SKM-1 (cell line): ENCODE measurements around the gene SLC29A1.
A peak's percentile ranks its signal among the peaks of the same experiment; 100 is the strongest.
"Not testable (repeated sequence)": the region's sequence is repeated elsewhere in the genome, so short reads cannot be mapped to it uniquely, and the experiment has no call there.

Source experiments
- DNase-seq: peaks from one replicate; lab custom pipeline; 2025; ENCODE audit not compliant: unreplicated experiment; lab: John Stamatoyannopoulos, UW

Gene SLC29A1

DNA sequence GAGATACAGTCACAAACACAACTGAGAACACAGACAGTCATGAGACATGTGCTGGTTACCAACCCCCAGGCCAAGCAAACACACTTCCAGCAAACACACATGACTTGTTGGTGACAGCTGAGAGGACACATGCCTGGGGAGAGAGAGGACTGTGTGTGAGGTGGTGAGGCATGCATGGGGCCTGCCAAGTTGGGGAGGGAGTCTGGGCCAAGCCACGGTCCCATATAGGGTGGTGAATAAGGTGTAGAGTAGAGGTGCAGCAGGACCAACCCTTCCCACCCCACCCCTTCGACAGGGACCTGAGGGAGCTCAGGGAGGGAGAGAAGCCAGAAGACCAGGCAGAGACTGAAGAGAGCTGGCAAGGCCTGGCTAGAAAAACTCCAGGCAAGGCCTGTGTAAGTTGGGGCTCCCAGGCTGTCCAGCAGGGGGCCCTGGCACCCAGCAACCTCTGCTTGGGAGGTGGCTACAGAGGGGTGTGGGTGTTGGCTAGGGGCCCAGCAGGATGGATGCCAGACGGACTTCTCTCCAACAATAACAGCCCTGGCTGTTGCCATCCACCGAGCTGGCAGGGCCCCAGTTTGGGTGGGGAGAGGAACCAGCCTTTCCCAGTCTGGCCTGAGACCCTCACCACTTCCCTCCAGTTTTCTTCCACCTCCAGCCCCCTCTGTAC is 2.0 kb upstream of the SLC29A1 start:
- peak; percentile 82 for DNase-seq

DNA sequence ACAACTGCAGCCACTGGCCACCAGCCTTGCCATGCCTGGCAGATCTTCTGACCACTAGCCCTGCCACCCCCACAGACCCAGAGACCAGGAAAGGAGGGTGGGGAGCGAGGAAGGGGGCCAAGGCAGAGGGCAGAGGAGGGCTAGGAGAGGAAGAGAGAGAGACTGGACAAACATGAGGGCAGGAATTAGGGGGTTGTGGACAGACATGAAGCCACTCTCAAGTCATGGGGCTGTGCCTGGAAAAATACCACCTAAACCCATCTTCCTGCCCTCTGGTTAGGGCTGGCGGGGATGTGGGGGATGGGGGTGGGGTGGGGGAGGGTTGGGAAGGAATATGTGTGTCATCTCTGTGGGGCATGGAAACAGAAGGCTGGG is 1.4 kb upstream of the SLC29A1 start:
- no peak for DNase-seq

DNA sequence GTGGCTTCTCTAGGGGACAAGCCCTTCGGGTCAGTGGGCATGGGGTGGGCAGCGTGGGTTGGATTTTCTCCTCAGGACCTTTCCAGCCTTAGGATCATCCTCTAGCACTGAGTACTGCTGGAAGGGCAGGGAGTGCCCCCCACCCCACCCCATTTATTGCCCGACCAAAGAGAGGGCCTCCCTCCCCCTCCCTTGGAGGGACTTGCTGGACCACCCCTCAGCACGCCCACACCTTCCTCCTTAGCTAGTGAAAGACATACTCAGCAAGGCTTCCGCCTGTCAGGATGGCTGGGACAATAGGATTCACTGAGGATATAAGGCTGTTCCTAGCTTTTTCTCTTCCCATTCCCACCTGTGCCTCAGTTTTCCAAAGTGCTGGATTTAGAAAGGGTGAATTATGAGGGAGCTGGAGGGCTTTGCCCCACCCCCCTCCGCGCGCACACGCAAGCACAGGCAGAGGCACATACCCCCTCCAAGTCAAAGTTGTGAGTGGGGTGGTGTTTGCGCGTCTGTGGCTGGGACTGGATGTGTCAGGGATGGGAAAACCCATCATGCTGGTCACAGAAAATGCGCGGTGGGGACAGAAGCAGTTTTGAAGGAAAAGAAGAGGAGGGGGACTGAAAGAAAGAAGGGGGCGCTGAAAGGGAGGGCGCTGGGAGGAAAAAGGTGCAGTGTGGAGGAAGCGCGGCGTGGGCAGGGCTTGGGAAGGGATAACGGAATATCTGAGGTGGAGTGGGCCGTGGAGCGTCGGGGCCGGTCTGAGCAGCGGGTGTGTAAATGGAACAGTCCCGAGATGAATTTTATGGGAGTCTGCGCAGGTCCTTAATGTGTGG is 693 bp upstream of the SLC29A1 start:
- no peak for DNase-seq

DNA sequence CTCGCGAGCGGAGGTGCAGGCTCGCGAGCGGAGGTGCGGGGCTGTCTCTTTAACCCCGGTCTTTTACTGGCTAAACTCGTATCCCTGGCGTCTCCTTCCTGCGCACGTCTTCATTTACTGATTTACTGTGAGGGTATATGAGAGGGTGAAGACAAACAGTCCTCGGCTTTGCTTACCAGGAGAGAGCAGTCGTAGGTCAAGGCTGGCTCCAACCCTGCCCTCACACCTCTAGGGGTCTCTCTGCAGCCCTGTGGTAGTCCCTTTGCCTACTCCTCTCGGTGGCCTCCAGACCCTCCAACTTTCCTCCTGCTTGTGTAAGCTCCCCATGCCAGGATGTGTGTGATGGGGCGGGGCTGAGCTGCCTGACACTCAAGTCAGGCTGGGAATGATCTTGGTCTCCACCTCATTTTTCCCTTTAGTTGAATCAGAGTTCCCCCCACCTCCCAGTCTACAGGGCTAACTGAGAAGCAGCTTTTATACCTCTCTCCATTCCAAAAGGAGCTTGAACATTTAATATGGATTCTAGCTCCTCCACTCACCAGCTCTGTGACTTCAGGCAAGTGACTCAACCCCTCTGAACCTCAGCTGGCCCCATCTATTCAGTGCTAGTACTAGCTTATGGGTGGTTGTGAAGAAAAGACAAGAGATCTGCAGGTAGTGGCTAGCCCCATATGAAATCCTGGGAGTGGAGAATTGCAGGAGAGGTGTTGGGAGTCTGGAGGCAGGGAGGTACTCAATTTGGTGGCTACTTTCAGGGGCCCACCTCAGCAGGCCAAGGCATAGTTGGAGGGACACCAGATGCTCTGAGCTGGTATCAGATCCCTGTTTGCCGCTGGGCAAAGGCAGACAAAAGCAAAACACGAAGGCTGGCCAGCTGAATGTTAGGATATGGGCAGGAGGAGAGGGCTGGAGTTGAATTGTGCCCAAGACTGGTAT is 902 bp downstream of the SLC29A1 start:
- no peak for DNase-seq

DNA sequence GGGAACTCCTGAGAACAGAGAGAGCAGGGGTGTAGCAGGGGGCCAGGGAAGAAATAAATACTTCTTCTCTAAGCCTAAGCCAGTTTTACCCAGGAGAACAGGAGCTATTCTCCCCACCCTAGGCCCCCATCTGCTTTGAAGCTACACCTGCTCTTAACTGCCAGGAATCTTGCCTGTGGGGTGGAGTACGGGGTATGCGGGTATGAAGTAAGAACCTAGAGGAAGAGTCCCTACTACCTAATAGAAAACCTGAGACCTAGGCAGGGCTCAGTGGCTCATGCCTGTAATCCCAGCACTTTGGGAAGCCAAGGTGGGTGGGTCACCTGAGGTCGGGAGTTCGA is 1.5 kb downstream of the SLC29A1 start:
- no peak for DNase-seq

DNA sequence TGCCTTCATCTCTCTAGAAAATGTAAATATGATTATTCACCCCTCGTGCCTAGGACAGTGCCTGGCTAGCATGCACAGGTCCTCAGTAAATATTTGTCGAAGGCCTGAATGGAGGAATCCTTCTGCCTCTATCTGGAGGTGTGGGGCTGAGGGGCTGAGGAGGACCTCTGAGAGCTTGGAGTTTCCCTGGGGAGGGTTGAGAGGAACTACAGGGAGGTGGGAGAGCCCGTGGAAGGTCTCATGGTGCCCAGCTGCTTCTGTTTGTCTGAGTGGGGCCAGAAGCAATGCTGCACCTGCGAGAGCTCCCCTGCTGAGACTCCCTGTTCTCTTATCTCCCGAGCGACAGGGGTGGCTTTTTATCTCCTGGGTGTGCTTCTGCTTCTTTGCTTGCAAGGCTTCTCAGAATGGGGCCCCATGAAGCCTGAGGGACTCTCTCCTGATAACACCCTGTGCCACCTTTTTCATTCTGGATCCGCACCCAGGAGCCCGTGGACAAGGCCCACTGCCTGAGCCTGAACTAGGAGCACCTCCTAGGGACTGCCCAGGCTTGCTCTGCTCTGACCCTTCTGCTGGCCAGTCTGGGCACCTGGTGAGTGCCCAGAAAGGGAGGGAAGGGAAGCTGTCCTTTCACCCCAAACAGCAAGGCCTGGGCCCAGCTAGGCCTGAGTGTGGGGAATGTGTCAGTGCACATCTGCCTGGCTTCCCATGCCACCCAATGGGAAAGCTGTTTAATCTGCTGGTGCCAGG is 2.4 kb downstream of the SLC29A1 start:
- no peak for DNase-seq

DNA sequence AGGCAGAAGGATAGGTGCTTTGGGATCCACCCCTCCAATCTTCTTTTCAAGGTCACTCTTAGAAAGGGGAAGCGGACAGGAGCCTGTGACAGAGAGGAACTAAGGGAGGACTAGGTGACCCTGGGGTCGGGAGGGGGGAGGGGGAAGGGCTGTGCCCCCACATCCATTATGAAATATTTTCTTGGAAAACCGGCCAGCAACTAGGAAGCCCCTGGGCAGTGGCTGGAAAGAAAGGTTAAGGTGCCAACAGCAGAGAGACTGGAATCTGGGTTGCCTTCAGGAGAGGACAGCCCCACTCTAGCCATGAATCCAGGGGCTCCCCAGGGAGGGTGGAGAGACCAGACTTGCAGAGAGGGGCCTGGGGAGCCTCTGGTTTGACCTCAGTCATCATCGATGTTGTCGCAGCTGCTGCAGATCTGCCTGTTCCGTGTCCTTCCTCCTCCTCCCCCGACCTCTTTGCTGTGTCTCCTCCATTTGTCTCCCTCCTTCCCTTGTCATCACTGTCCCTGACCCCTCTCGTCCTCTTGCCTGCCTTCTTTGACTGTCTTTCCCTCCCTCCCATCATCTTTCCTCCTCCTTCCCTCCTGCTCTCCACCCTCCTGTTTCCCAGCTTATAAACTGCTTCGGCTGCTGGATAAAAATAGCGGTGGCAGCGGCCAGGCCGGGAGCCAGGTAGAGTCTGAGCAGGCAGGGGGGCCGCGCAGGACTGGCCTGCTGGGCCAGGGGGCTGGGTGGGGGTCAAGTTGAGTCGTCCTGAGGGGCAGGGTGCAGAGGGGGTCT is 3.2 kb downstream of the SLC29A1 start:
- DNase-seq, result no peak

DNA sequence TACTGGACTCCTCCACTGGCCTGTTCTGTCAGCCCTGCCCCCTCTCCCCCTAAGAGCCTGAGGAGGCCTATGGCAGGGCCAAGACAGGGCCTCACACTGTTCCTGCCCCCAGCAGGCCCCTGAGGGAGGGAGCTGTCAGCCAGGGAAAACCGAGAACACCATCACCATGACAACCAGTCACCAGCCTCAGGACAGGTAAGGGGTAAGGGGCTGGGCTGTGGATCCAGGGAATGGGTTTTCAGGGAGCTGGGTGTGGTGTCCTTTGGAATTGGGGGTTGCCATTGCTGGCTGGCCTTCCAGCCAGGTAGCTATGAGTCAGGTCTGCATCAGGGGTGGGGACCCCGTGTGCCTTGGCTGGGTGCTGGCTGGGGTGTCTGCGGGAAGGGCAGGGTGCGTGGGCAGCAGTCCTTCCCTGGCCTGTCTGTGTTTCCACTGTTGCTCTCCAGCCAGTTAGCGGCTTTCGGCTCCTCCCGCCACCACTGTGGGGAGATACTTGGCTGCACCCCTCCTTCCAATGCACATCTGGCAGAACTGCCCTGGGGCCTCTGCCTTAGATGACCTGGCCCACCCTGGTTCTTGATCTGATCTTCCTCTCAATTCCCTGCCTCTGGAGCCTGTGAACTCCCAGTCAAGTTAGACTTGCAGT is 3.9 kb downstream of the SLC29A1 start:
- DNase-seq, result no peak

DNA sequence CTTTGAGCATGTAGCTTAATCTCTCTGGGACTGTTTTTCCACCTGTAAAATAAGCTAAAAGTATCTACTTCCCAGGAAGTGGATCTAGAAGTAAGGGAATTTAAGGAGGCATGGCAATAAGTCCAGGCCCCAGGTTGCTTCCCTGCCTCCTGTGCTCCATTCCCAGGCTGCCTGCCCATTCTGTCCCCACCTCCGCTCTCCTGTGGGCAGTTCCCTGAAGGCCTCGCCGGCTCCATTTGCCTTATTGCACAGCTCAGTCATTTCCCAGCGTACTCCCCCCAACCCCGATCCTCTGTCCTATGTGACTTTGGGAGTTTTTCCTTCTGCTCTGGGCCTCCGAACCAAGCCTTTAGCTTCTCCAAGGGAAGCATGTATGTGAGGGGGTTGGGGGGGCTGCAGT is 4.6 kb downstream of the SLC29A1 start:
- DNase-seq, result no peak

DNA sequence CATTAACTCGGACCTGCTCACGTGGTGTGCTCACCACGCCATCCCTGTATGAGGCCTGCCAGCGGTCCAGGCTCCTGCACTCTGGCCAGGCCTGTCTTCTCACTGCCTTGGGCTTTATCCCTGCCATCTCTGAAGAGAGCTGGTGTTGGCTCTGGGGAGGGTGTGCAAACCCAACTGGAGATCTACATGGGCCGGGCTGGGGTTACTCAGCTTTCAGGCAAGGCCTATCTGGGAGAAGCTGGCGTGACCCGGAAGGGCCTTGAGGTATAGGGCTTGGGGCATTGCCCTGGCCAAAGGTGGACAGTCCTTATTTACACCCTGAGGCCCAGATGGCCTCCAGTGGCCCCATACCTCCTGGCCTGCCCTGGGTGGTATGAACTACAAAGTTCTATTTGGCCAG is 5.0 kb downstream of the SLC29A1 start:
- DNase-seq, result no peak

DNA sequence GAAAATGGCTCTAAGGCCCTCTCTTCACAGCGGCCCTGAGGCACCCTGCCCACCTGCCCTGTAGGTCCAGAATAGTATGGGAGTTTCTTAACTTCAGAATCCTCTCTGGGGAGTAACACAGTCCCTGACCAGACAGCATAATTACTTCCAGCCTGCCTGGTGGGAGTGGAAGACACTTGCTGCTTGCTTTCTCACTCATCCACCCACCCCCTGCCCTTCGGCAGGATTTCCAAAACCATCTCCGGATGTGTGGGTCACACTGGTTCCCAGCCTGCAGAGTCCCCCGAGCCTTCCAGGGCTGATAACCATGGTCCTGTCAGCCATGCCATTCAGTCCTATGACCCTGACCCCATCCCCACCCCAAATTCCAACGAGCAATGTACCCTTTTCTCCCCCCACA is 5.4 kb downstream of the SLC29A1 start:
- no peak for DNase-seq

DNA sequence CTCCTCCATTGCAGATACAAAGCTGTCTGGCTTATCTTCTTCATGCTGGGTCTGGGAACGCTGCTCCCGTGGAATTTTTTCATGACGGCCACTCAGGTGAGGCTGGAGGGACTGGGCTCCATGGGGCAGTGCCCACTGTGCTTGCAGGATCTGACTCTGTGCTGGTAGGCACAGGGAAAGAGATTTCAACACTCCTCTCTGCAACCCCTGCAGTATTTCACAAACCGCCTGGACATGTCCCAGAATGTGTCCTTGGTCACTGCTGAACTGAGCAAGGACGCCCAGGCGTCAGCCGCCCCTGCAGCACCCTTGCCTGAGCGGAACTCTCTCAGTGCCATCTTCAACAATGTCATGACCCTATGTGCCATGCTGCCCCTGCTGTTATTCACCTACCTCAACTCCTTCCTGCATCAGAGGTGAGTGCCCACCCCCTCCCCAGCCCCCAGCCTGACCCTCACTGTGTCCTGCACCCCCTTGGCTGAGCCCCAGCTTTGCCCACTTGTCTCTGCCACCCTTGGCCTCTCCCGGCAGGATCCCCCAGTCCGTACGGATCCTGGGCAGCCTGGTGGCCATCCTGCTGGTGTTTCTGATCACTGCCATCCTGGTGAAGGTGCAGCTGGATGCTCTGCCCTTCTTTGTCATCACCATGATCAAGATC is 6.1 kb downstream of the SLC29A1 start:
- DNase-seq, result no peak

DNA sequence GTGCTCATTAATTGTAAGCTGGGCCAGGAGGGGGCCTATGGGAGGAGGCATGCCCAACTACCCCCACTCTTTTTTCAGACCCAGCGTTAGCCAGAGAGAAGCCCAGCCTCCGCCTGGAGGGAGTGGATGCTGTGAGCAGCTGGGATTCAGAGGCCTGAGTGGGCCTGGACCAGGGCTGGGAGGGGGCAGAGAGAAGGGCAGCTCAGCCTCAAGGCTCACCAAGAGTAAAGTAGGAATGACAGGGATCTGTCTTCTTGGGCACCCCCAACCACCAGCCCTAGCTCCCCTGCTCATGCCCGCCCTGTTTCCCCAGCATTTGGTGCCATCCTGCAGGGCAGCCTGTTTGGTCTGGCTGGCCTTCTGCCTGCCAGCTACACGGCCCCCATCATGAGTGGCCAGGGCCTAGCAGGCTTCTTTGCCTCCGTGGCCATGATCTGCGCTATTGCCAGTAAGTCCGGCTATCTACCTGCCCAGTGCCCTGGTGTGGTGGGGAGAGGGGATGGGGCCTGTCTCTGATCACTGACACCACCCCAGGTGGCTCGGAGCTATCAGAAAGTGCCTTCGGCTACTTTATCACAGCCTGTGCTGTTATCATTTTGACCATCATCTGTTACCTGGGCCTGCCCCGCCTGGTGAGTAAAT is 6.8 kb downstream of the SLC29A1 start:
- no peak for DNase-seq

DNA sequence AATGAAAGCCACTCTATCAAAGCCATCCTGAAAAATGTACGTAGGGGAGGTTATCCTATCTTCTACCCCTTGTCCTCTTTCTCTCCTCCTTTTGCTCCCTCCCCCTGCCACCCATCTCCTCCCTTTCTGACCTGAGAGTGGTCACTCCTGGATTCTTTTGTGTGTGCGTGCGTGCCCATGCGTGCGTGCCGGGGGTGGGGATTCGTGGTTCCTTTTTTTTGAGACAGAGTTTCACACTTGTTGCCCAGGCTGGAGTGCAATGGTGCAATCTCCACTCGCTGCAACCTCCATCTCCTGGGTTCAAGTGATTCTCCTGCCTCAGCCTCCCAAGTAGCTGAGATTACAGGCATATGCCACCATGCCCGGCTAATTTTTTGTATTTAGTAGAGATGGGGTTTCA is 8.0 kb downstream of the SLC29A1 start:
- not testable (repeated sequence) for DNase-seq

DNA sequence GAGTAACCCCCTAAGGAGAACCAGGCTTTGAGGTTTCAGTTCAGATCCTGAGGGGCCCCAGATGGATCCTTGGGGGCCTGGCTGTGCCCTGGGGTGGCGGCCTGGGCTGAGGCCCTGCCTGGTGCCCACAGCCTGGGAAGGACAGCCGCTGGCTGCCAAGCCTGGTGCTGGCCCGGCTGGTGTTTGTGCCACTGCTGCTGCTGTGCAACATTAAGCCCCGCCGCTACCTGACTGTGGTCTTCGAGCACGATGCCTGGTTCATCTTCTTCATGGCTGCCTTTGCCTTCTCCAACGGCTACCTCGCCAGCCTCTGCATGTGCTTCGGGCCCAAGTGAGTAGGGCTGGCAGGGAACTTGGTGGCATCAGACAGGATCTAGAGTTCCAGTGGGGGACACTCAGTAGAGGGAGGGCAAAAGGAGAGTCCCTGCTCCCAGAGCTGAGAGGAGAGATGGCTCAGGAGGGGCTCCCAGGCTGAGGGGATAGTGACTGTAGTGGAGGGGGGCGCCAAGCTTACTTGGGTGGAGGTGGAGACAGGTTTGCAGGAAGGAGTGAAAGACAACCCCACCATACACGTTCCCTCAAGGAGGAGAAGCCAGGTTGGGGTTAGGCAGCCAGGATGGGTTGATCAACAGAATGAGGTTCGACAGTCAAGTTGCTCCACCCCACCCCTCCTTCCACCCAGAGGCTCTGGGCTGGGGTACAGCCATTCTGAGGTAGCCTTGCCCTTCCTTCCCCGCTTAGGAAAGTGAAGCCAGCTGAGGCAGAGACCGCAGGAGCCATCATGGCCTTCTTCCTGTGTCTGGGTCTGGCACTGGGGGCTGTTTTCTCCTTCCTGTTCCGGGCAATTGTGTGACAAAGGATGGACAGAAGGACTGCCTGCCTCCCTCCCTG is 9.5 kb downstream of the SLC29A1 start:
- DNase-seq, result no peak

DNA sequence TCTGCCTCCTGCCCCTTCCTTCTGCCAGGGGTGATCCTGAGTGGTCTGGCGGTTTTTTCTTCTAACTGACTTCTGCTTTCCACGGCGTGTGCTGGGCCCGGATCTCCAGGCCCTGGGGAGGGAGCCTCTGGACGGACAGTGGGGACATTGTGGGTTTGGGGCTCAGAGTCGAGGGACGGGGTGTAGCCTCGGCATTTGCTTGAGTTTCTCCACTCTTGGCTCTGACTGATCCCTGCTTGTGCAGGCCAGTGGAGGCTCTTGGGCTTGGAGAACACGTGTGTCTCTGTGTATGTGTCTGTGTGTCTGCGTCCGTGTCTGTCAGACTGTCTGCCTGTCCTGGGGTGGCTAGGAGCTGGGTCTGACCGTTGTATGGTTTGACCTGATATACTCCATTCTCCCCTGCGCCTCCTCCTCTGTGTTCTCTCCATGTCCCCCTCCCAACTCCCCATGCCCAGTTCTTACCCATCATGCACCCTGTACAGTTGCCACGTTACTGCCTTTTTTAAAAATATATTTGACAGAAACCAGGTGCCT is 10.2 kb downstream of the SLC29A1 start:
- no peak for DNase-seq
